Measurements from ENCODE around the gene NAPG.
"Not testable (repeated sequence)": the region's sequence is repeated elsewhere in the genome, so short reads cannot be mapped to it uniquely, and the experiment has no call there.

NAPG gene

GRCh38 chr18:10521566-10521965 is 4.3 kb upstream of the NAPG start:
- no peak for ATAC-seq (ENCODE audit: low read depth)
- Mint-ChIP-seq H3K4me3 (no peak overlapping the region), H3K36me3 (no peaks in the 10 kb centered on the region), H3K27me3 (peaks cover 12% of the 10 kb centered on the region), H3K4me1 (peaks cover 9% of the 10 kb centered on the region), H3K9me3 (peaks cover 1% of the 10 kb centered on the region), H3K27ac (no peak overlapping the region)
- DNase-seq (ENCODE audit: low spot score in 2 of 2), result no peak

GRCh38 chr18:10522574-10522973 is 3.3 kb upstream of the NAPG start:
- Mint-ChIP-seq H3K27me3 (peaks cover 10% of the 10 kb centered on the region), H3K27ac (no peak overlapping the region), H3K9me3 (no peaks in the 10 kb centered on the region), H3K36me3 (no peaks in the 10 kb centered on the region), H3K4me3 (no peak overlapping the region), H3K4me1 (peaks cover 14% of the 10 kb centered on the region)
- DNase-seq (ENCODE audit: low spot score in 2 of 2) (no peak), ATAC-seq (ENCODE audit: low read depth) (no peak)

GRCh38 chr18:10523544-10523943 is 2.3 kb upstream of the NAPG start:
- H3K9me3 Mint-ChIP-seq, result no peaks in the 10 kb centered on the region
- no peaks in the 10 kb centered on the region for H3K36me3 Mint-ChIP-seq
- peaks cover 20% of the 10 kb centered on the region for H3K4me1 Mint-ChIP-seq

GRCh38 chr18:10524507-10525370 is 1.1 kb upstream of the NAPG start:
- H3K4me1 Mint-ChIP-seq, result peaks cover 27% of the 10 kb centered on the region
- peaks cover 3% of the 10 kb centered on the region for H3K27me3 Mint-ChIP-seq
- H3K9me3 Mint-ChIP-seq, result no peaks in the 10 kb centered on the region
- DNase-seq (ENCODE audit: low spot score in 2 of 2) (peak in 1 of 2 donors; percentile 3), ATAC-seq (ENCODE audit: low read depth) (no peak)
- H3K36me3 Mint-ChIP-seq, result no peaks in the 10 kb centered on the region
- H3K27ac Mint-ChIP-seq, result peak overlapping the region; percentile 78
- H3K4me3 Mint-ChIP-seq, result peak overlapping the region; percentile 99

More at GRCh38 chr18:10523544-10523943, 2.3 kb upstream of the NAPG start:
- ATAC-seq (ENCODE audit: low read depth) (no peak), DNase-seq (ENCODE audit: low spot score in 2 of 2) (no peak)
- Mint-ChIP-seq H3K27me3 (peaks cover 9% of the 10 kb centered on the region), H3K4me3 (no peak overlapping the region), H3K27ac (no peak overlapping the region)

GRCh38 chr18:10525371-10525691 is 496 bp upstream of the NAPG start:
- peak overlapping the region; percentile 78 for H3K27ac Mint-ChIP-seq
- H3K4me3 Mint-ChIP-seq, result peak overlapping the region; percentile 99
- no peaks in the 10 kb centered on the region for H3K9me3 Mint-ChIP-seq
- H3K36me3 Mint-ChIP-seq, result no peaks in the 10 kb centered on the region
- H3K27me3 Mint-ChIP-seq, result peaks cover 3% of the 10 kb centered on the region
- peaks cover 31% of the 10 kb centered on the region for H3K4me1 Mint-ChIP-seq
- ATAC-seq (ENCODE audit: low read depth) (no peak), DNase-seq (ENCODE audit: low spot score in 2 of 2) (no peak)

GRCh38 chr18:10526561-10526949 is 728 bp downstream of the NAPG start:
- peak; percentile 3 for ATAC-seq (ENCODE audit: low read depth)
- H3K27ac Mint-ChIP-seq, result peak overlapping the region; percentile 78
- H3K9me3 Mint-ChIP-seq, result no peaks in the 10 kb centered on the region

GRCh38 chr18:10528439-10528838 is 2.6 kb downstream of the NAPG start:
- no peak for DNase-seq (ENCODE audit: low spot score in 2 of 2)
- no peak overlapping the region for H3K4me3 Mint-ChIP-seq

More at GRCh38 chr18:10526561-10526949, 728 bp downstream of the NAPG start:
- no peak for DNase-seq (ENCODE audit: low spot score in 2 of 2)
- Mint-ChIP-seq H3K4me1 (peaks cover 35% of the 10 kb centered on the region), H3K27me3 (peaks cover 2% of the 10 kb centered on the region), H3K4me3 (peak overlapping the region; percentile 94), H3K36me3 (no peaks in the 10 kb centered on the region)

GRCh38 chr18:10530002-10530401 is 4.2 kb downstream of the NAPG start:
- no peaks in the 10 kb centered on the region for H3K9me3 Mint-ChIP-seq
- peaks cover 3% of the 10 kb centered on the region for H3K36me3 Mint-ChIP-seq
- no peak for ATAC-seq (ENCODE audit: low read depth)
- no peaks in the 10 kb centered on the region for H3K27me3 Mint-ChIP-seq
- H3K4me1 Mint-ChIP-seq, result peaks cover 29% of the 10 kb centered on the region
- DNase-seq (ENCODE audit: low spot score in 2 of 2), result no peak
- peak overlapping the region; percentile 76 for H3K27ac Mint-ChIP-seq
- H3K4me3 Mint-ChIP-seq, result peak overlapping the region; percentile 9

More at GRCh38 chr18:10528439-10528838, 2.6 kb downstream of the NAPG start:
- peaks cover 35% of the 10 kb centered on the region for H3K4me1 Mint-ChIP-seq
- no peak for ATAC-seq (ENCODE audit: low read depth)
- no peaks in the 10 kb centered on the region for H3K36me3 Mint-ChIP-seq
- no peaks in the 10 kb centered on the region for H3K27me3 Mint-ChIP-seq
- H3K9me3 Mint-ChIP-seq, result no peaks in the 10 kb centered on the region
- H3K27ac Mint-ChIP-seq, result peak overlapping the region; percentile 2

- Mint-ChIP-seq H3K9me3 (no peaks in the 10 kb centered on the region), H3K4me1 (peaks cover 26% of the 10 kb centered on the region), H3K27me3 (no peaks in the 10 kb centered on the region), H3K27ac (no peak overlapping the region), H3K36me3 (peaks cover 5% of the 10 kb centered on the region), H3K4me3 (no peak overlapping the region)
- DNase-seq (ENCODE audit: low spot score in 2 of 2) (no peak), ATAC-seq (ENCODE audit: low read depth) (no peak)
Observed at GRCh38 chr18:10530852-10531251, 5.0 kb downstream of the NAPG start.

GRCh38 chr18:10533111-10533510 is 7.3 kb downstream of the NAPG start:
- H3K9me3 Mint-ChIP-seq, result peaks cover 2% of the 10 kb centered on the region
- H3K36me3 Mint-ChIP-seq, result peaks cover 11% of the 10 kb centered on the region

GRCh38 chr18:10536280-10536679 is 10.5 kb downstream of the NAPG start:
- H3K4me1 Mint-ChIP-seq, result peaks cover 5% of the 10 kb centered on the region
- H3K4me3 Mint-ChIP-seq, result no peak overlapping the region
- ATAC-seq (ENCODE audit: low read depth) (no peak), DNase-seq (ENCODE audit: low spot score in 2 of 2) (no peak)
- no peak overlapping the region for H3K27ac Mint-ChIP-seq
- H3K9me3 Mint-ChIP-seq, result peaks cover 3% of the 10 kb centered on the region
- no peaks in the 10 kb centered on the region for H3K27me3 Mint-ChIP-seq
- H3K36me3 Mint-ChIP-seq, result peaks cover 22% of the 10 kb centered on the region

More at GRCh38 chr18:10533111-10533510, 7.3 kb downstream of the NAPG start:
- DNase-seq (ENCODE audit: low spot score in 2 of 2), result no peak
- no peak overlapping the region for H3K4me3 Mint-ChIP-seq
- ATAC-seq (ENCODE audit: low read depth), result no peak
- H3K4me1 Mint-ChIP-seq, result peaks cover 24% of the 10 kb centered on the region
- H3K27ac Mint-ChIP-seq, result no peak overlapping the region
- no peaks in the 10 kb centered on the region for H3K27me3 Mint-ChIP-seq

- ATAC-seq (ENCODE audit: low read depth) (no peak), DNase-seq (ENCODE audit: low spot score in 2 of 2) (no peak)
- peaks cover 3% of the 10 kb centered on the region for H3K9me3 Mint-ChIP-seq
- H3K4me1 Mint-ChIP-seq, result peaks cover 8% of the 10 kb centered on the region
- peak overlapping the region; percentile 36 for H3K27ac Mint-ChIP-seq
- H3K27me3 Mint-ChIP-seq, result no peaks in the 10 kb centered on the region
- H3K36me3 Mint-ChIP-seq, result peaks cover 30% of the 10 kb centered on the region
- H3K4me3 Mint-ChIP-seq, result no peak overlapping the region
Observed at GRCh38 chr18:10537765-10538164, 11.9 kb downstream of the NAPG start.

- not testable (repeated sequence) for ATAC-seq (ENCODE audit: low read depth); H3K27ac Mint-ChIP-seq
- H3K36me3 Mint-ChIP-seq, result peaks cover 36% of the 10 kb centered on the region
Observed at GRCh38 chr18:10539124-10539523, 13.3 kb downstream of the NAPG start.

GRCh38 chr18:10543277-10543676 is 17.4 kb downstream of the NAPG start:
- no peak for DNase-seq (ENCODE audit: low spot score in 2 of 2)
- Mint-ChIP-seq H3K9me3 (peaks cover 2% of the 10 kb centered on the region), H3K27me3 (no peaks in the 10 kb centered on the region), H3K36me3 (peaks cover 39% of the 10 kb centered on the region), H3K27ac (no peak overlapping the region), H3K4me3 (no peak overlapping the region), H3K4me1 (peaks cover 3% of the 10 kb centered on the region)
- no peak for ATAC-seq (ENCODE audit: low read depth)

More at GRCh38 chr18:10539124-10539523, 13.3 kb downstream of the NAPG start:
- H3K4me3 Mint-ChIP-seq; H3K27me3 Mint-ChIP-seq; DNase-seq (ENCODE audit: low spot score in 2 of 2); H3K9me3 Mint-ChIP-seq; H3K4me1 Mint-ChIP-seq: not testable (repeated sequence)

Measured in memory B cell (primary cell).